ENCODE measurements around the gene CELF4.
A peak's percentile ranks its signal among the peaks of the same experiment; 100 is the strongest.

The CELF4 gene

GRCh38 chr18:37285825-37286224 is 279.8 kb downstream of the CELF4 start:
- H3K27me3 ChIP-seq (ENCODE audit: insufficient read depth, poor library complexity, severe bottlenecking) = no peaks in the 10 kb centered on the region

GRCh38 chr18:37284260-37284659 is 281.3 kb downstream of the CELF4 start:
- no peaks in the 10 kb centered on the region for H3K27me3 ChIP-seq (ENCODE audit: insufficient read depth, poor library complexity, severe bottlenecking)
- no peak for DNase-seq (ENCODE audit: low read depth in 1 of 2, low spot score in 1 of 2)
- H3K27ac ChIP-seq (replicated peaks) = no peak overlapping the region
- no peak overlapping the region for H3K4me3 ChIP-seq (replicated peaks; ENCODE audit: insufficient read depth, low read length)
- no peak for TF ChIP-seq REST (IDR thresholded peaks at IDR 0.05; ENCODE audit: insufficient replicate concordance, low read depth)
- no peak for TF ChIP-seq SPI1 (IDR thresholded peaks at IDR 0.05; ENCODE audit: borderline replicate concordance, low read depth)
- TF ChIP-seq POLR2AphosphoS5 (IDR thresholded peaks at IDR 0.05; ENCODE audit: low read depth) = no peak
- TF ChIP-seq CTCF (IDR thresholded peaks at IDR 0.05; ENCODE audit: insufficient read depth, low read length) = no peak
- no peak for TF ChIP-seq GABPA (IDR thresholded peaks at IDR 0.05; ENCODE audit: low read depth)

More at GRCh38 chr18:37285825-37286224, 279.8 kb downstream of the CELF4 start:
- no peak for DNase-seq (ENCODE audit: low read depth in 1 of 2, low spot score in 1 of 2)
- Histone ChIP-seq H3K27ac (replicated peaks) (no peak overlapping the region), H3K4me3 (replicated peaks; ENCODE audit: insufficient read depth, low read length) (no peak overlapping the region)
- TF ChIP-seq POLR2AphosphoS5 (IDR thresholded peaks at IDR 0.05; ENCODE audit: low read depth) (no peak), REST (IDR thresholded peaks at IDR 0.05; ENCODE audit: insufficient replicate concordance, low read depth) (no peak), CTCF (IDR thresholded peaks at IDR 0.05; ENCODE audit: insufficient read depth, low read length) (no peak), SPI1 (IDR thresholded peaks at IDR 0.05; ENCODE audit: borderline replicate concordance, low read depth) (no peak), GABPA (IDR thresholded peaks at IDR 0.05; ENCODE audit: low read depth) (no peak)

- Histone ChIP-seq H3K27ac (replicated peaks) (no peak overlapping the region), H3K4me3 (replicated peaks; ENCODE audit: insufficient read depth, low read length) (no peak overlapping the region), H3K27me3 (ENCODE audit: insufficient read depth, poor library complexity, severe bottlenecking) (no peaks in the 10 kb centered on the region)
- TF ChIP-seq GABPA (IDR thresholded peaks at IDR 0.05; ENCODE audit: low read depth) (no peak), SPI1 (IDR thresholded peaks at IDR 0.05; ENCODE audit: borderline replicate concordance, low read depth) (no peak), POLR2AphosphoS5 (IDR thresholded peaks at IDR 0.05; ENCODE audit: low read depth) (no peak), REST (IDR thresholded peaks at IDR 0.05; ENCODE audit: insufficient replicate concordance, low read depth) (no peak), CTCF (IDR thresholded peaks at IDR 0.05; ENCODE audit: insufficient read depth, low read length) (peak; percentile 61)
- DNase-seq (ENCODE audit: low read depth in 1 of 2, low spot score in 1 of 2) = no peak
These were observed 283.1 kb downstream of the CELF4 start for GRCh38 chr18:37282386-37283037.
